ENCODE measurements around the gene GNAI3.
"Not testable (repeated sequence)": the region's sequence is repeated elsewhere in the genome, so short reads cannot be mapped to it uniquely, and the experiment has no call there.

The GNAI3 gene

DNA sequence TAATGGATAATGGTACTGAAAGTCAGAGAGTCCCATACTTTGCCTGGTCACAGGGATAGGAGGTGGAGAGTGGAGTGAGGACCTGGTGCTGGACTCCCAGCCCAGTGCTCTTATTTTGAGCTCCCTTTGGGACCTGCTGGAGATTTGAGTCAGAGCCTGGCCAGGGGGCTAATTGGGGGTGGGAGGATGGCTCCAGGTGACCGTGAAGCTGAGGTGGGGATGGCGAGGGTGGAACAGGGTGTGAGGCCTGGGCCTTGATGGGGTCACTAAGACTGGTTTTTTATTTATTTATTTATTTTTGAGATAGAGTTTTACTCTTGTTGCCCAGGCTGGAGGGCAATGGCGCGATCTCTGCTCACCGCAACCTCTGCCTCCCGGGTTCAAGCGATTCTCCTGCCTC, 89.0 kb downstream of the GNAI3 start:
- DNase-seq (ENCODE audit: low read depth) = no peak

DNA sequence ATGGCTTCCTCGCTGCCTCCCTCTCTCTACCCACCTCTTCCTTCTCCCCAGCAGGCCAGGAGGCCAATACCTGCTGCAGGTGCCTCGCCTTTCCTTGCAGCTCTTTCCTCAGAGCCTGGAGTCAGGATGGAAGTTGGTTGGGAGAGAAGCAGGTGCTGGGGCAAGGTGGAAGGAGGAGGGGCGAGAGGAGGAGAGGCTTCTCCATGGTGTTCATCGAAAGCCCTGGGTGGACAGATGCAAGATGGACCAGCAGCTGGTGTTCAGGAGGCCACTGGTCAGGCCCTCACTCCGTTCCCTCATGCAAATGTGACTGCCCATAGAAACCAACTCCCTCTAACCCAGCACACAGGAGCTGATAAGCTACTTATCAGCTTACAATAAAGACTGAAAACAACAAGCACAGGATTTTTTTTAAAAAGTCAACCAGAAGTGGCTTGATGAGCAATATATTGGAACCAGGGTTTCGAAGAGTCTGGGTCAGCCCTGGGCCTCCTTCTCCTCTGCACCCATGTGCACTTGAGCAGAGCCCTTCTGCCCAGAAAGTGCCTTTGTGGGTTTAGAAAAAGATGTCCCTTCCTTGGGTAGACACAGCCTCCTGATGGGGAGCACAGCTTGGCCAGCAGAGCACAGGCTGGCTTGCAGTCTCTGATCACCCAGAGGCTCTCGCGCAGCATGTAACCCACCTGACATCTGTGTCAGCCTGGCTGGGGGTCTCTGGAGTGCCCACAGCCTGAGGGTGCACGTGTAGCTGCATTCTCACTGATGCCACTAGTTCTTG, 90.8 kb downstream of the GNAI3 start:
- no peak for DNase-seq (ENCODE audit: low read depth)

DNA sequence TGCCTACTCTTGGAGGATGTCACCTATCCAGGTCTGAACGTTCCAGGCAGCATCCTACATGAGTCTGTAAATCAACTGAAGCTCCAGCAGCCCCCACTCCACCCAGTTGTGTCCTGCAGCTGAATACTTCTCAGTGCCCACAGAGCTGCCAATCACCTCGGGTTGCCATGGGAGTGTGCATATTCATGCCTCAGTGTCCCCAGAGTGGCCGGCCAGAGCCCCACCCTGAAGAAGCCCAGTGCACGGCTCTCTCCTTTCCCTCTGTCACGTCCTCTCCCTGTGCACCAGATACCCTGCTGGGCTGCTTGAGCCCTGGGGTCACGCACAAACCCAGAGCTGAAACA, 91.4 kb downstream of the GNAI3 start:
- no peak for DNase-seq (ENCODE audit: low read depth)

DNA sequence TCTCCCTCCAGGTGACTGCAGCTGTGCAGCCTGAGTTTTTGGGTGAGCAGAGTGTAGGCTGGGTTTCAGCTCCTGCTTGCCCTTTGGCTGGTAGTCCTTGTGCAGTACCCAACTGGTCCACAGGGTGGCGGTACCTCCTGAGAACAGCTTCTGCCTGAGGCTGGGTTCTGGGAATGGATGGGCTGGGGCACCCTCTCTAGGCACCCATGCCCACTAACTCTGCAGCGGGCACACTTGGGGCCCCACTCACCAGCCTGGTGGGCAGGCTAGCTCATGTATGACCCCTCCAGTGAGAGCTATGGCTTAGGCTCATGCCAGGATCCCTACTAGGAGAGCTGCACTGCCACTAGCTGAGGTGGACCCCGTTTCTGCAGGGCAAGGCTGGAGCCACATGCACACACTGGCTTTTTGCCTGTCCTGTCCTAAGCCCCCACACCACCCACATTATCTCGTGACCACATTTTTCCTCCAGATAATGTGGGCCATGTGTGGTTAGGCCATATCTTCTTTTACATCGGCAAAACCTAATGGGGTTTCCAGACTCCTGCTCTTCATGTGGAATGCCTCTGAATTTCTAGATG, 92.0 kb downstream of the GNAI3 start:
- DNase-seq (ENCODE audit: low read depth) = no peak

DNA sequence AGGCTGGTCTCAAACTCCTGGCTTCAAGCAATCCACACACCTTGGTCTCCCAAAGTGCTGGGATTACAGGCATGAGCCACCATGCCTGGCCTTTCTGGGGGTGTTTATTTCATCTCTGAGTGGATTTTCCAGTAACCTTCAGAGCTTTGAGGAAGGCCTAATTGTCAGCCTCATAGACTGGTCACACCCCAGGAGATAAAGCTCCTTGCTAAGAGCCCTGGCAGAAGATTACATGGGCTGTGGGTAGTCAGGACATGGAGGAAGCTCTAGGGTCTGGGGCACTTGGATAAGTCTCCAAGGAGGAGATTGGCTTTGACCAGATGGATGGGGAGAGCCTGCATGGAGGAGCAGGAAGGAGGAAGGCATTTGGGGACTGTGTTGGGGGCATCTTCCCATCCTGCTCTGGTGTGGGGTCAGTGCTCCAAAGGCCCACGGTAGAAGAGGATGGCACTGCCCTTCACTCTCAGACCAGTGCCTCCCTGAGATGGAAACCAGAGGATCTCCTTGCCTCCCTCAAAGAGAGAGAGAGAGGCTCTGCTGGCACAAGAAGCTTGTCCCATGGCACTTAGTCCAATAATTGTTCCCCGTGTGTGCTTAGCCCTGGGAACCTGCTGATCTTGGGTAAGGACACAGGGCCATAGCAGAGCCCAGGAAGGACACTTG, 92.8 kb downstream of the GNAI3 start:
- DNase-seq (ENCODE audit: low read depth) = no peak

DNA sequence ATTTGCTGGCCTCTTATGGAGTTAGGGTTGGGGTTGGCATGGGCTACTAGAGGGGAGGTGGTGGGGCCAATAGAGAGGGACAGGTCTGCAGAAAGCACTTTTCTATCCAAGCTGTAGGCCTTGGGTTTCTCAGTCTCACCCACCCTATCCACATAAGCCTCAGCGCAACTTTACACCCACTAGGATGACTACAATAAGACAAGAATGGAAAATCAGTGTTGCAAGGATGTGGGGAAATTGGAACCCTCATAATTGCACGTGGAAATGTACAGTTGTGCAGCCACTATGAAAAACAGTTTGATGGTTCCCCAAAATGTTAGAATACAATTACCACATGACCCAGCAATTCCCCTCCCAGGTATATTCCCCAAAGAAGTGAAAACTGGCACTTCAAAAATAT, 93.4 kb downstream of the GNAI3 start:
- no peak for DNase-seq (ENCODE audit: low read depth)

DNA sequence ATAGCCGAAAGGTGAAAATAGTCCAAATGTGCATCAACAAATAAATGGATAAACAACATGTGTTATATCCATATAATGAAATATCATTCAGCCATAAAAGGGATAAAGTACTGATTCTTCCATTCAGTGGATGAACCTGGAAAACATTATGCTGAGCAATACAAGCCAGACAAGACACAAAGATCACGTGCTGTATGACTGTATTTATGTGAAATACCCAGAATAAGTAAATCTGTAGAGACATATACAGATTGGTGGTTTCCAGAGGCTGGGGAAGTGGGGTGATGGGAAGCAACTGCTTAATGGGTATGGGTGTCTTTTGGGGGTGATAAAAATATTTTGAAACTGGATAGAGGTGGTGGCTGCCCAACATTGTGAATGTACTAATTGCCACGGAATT, 94.2 kb downstream of the GNAI3 start:
- no peak for DNase-seq (ENCODE audit: low read depth)

DNA sequence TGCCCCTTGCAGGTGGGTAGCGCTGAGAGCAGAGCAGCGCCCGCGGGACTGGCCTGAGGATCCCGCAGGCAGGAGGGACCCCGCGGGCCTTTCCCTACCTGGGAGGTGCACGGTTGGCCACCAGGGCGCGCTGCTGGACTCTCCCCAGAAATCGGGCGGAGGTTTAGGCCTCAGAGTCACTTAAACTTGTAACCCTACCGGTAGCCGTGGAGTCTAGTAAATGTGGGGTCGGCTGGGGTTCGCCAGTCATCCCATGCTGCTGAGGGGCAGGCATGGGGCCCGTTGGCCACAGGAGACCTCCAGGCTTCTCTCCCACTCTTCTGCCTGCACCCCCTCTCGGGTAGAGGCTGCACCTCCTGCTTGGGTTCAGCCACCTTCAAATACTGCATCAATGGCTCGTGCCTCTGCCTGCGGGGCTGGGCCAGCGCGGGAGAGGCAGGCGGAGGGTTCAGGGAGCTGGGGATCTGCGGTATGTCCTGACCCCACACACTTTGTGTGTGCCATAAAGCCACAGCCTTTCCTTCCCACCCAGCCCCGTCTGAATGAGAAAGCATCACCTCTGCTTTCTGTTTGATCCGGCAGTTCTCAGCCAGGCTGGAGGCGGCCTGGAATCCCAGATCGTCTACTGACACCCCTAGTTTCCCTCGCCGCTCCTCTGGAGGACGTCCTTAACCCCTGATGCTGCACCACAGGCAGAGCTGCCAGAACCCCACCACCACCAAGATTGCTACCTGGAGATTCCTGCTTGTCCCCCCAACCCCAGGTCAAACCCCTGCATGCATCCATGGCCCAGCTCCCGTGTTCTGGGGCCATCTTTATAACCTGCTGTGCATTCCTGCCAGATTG, 95.2 kb downstream of the GNAI3 start:
- DNase-seq (ENCODE audit: low read depth) = no peak

DNA sequence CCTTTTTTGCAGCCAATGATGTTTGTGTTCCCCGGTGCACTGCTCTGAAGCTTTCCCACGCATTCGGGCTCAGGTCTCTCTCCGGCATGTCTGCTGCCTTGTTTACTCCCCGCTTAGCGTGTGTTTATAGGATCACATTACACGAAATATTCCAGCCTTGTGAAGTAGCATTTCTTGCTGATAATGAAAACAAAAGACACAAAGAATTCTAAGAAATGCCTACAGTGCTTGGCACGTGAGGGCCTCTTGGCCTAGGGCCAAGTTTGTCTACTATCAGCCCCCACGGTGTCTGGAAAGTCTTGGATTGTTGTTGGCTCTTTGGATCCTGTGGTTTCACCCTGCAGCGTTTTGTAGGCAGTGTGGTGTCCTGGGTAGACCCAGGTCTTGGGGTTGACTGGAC, 96.3 kb downstream of the GNAI3 start:
- no peak for DNase-seq (ENCODE audit: low read depth)

DNA sequence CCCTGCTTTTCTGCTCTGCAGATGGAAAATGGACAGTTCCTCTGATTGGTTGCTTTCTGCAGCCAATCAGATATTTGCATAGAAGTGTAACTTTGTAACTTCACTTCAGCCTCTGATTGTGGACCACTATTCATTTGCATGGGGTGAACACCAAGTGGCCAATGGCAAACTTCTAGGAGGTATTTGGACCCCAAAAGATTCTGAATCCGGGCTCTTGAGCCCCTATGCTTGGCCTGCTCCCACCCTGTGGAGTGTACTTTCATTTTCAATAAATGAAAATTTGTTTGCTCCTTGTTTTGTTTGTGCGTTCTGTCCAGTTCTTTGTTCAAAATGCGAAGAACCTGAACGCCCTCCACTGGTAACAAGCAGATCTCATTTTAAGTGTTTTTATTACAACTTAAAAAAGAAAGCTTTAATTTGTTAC, 101.1 kb downstream of the GNAI3 start:
- no peak for DNase-seq (ENCODE audit: low read depth)

DNA sequence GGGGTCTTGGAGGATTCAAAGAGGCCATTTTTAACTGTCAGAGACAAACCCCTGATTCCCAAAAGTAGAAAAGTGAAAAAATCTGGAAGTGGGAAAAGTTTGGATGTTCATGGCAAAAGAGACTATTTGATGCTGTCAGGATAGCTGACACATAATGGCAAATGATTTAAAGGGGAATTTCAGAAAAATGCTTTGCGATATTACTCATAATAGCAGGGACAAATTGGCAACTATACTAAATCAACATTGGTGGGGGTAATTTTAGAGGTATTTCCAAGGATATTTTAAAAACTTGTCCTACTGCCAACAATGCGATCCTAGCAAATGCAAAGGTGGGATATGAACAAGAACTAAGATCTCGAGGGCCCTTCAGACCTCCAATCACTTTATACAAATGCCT, 102.2 kb downstream of the GNAI3 start:
- no peak for DNase-seq (ENCODE audit: low read depth)

DNA sequence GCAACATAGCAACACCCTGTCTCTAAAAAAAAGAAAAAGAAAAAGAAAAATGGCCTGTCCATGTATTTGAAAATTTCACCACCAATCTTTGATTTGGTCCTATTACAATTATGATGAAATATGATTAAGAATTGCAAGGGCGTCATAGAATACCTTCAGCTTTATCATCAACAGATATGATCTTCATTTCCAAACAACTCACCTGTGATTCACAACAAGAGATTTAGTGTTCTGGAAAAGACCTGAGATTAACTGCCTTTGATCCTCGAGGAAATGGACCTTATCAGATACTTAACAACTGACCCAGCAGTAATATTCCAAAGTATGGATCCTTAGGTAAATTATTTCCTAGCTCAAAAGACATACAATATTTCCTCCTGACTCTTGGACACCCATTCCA, 104.0 kb downstream of the GNAI3 start:
- DNase-seq (ENCODE audit: low read depth) = no peak

DNA sequence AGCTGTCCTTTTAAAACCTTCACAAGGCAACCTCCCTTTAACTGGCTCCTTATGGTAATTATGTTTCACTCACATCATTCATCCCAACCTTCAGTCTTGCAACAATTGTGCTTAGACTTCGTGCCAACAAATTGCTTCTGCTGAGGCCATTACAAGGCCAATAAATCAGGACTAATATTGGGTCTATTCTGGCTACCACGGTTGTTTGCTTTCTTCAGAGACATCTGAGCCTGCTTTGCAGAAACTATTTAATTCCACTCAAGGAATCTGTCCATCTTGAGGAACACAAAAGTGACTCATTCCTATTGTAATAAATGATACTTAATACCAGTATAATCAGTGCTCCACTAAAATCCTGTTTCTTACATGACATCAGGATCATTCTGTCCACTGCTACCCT, 104.9 kb downstream of the GNAI3 start:
- DNase-seq (ENCODE audit: low read depth) = no peak

DNA sequence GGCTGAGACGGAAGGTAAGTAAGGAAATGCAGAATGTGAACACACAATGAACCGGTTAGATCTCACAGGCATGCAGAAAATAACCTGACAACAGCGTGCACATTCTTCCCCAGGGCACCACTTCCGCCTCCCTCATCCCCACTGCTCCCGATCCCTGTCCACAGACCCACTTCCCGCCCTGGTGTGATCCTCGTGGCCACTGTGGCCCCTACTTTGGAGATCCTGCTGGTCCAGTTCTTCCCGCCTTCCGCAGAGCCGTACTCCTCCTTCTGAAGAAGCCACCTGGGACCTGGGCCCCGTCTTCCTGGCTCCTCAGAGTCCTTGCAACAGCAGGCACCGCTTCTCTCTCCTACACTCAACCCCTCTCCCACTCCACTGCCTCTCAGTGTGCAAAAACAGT, 106.1 kb downstream of the GNAI3 start:
- DNase-seq (ENCODE audit: low read depth) = no peak

DNA sequence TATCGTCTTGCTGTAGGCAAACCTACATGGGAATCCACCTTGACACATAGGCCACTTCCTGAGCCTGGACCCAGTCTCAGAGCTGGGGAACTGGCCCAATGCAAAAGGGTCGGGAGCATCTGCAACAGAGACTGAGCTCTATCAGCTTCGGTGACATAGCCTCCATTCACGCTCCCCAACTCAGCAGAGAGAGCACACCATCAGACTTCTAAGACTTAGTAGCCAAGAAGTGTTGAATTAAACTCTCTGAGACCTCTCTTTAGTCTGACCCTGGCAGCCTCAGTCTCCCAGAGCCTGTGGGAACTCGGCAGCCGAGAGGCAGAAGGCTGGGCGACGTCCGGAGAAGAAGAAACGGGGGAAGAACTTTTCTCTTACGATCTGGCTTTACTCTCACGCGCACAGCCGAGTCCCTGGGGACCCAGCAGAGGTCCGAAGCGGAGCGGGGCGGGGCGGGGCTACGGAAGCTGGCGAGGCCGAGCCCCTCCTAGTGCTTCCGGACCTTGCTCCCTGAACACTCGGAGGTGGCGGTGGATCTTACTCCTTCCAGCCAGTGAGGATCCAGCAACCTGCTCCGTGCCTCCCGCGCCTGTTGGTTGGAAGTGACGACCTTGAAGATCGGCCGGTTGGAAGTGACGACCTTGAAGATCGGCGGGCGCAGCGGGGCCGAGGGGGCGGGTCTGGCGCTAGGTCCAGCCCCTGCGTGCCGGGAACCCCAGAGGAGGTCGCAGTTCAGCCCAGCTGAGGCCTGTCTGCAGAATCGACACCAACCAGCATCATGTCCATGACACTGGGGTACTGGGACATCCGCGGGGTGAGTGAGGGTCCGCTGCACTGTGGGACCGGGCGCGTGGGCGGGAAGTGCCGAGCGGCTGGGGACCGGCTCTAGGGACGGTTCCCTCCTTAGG, 107.5 kb downstream of the GNAI3 start, which contains the start of gene GSTM4:
Gene GSTM4, plus strand, starts transcription at position 485 of the 905 bp plus-strand sequence. Its CDS starts 291 bp downstream, at position 776.
- no peak for DNase-seq (ENCODE audit: low read depth)

DNA sequence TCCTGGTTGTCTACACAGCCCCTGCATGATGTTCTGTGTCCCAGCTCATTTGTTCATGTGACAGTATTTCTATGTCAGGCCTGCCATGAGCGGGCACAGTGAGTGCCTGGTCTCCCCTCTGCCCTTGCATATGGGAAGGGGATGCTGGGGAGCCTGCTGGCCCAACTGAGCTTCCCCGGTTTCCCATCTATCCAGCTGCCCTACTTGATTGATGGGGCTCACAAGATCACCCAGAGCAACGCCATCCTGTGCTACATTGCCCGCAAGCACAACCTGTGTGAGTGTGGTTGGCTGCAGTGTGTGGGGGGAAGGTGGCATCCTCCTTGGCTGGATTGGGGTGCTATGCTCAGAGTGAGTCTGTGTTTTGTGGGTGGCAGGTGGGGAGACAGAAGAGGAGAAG, 109.0 kb downstream of the GNAI3 start:
- no peak for DNase-seq (ENCODE audit: low read depth)

DNA sequence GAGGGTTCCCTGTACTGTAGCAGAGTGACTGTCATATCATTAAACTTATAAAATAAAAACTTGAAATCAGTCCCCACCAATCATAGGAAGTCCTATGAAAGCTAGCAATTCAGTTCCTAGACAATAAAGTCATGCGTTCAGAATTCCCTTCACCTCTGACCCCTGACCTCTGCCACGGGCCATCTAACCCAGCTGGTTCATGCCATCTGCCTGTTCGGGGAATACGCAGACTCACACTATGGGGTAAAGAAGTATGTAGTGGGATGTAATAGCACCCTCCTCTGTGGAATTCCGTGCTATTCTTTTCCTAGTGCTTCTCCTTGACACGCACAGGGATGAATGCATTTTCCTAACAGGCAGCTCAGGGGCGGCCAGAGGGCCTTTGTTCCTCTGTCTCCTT, 109.6 kb downstream of the GNAI3 start:
- DNase-seq (ENCODE audit: low read depth) = no peak

DNA sequence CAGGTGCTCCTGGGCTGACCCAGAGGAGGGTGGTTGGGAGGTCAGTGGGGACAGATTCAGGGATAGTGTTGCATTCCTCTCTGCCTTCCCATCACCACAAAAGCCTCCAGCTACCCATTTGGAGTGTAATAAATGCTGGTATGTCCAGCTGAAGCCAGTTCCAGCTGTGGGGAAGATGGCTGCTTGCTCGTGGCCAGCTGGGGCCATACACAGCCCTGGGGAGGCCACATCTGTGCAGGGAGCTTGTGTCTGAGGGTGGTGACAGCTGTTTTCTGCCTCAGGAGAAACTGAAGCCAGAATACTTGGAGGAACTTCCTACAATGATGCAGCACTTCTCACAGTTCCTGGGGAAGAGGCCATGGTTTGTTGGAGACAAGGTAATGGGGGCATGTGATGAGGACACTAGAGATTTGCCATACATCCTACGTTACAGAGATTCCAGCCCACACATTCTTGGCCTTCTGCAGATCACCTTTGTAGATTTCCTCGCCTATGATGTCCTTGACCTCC, 110.2 kb downstream of the GNAI3 start:
- DNase-seq (ENCODE audit: low read depth) = no peak

DNA sequence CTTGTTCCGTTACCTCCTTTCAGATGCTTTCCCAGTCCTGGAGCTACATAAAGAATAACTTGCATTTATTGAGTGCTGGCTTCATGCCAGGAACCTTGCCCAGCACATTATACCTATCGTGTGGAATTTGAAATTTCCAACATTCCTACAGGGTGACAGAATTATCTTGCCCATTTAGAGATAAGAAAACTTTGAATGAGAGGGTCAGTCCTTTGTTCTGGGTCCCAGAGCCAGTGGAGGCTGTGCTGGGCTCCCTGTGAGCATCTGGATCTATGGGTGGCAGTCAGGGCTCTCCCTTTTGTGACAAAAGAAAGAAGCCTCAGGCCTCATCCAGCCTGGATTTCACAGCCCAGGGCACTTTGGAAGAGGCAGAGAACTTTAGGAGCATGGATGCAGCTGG, 110.7 kb downstream of the GNAI3 start:
- no peak for DNase-seq (ENCODE audit: low read depth)

DNA sequence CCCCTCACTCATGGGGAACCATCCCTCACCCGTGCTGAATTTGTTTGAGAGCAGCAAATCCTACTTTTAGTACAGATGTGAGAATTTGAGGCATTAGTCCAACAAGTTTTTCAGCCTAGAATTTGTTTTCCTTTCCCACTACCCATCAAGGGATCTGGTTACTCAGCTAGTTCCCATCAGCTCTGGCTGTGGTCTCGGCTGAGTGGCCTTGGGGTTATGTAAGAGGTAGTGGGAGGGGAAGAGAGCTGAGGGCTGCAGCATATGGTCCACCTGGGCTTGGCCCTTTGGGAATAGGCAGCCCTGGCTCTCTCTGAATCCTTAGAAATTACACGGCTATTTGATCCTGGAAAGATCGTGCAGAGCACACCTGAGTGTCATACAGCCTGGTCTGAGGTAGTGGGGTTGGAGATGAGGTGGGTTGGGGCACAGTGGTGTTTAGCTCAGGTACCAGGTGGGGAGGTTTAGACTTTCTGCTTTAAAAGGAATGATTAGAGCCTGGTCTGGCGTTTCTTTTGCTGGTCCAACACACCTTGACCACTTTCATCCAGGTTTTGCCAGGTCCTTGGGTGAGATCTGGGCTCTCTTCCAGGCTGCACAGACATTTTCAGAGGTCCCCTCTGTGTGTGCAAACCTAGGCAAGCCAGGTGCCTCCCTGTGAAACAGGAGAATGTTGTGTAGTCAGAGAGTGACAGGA, 111.7 kb downstream of the GNAI3 start:
- no peak for DNase-seq (ENCODE audit: low read depth)

DNA sequence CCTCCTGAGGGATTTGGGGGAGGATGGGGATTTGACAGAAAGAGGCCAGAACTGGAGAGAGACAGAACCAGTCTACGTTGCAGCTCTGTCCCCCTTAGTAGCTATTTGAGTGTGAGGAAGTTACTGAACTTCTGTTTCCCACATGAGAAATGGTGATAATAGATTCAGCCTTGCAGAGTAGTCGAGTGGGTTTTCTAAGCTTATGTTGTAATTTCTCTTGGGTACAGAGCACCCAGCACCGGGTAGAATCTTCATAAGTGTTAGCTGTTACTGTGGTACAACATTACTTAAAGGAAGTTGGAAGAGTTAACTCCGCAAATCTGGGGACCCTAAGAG, 112.2 kb downstream of the GNAI3 start:
- DNase-seq (ENCODE audit: low read depth) = not testable (repeated sequence)

Data from non-pigmented ciliary epithelial cell (primary cell).